GM23338 (cell line): ENCODE results near the gene GPR4. TPM values are rescaled to one million over a fixed set of nuclear protein-coding genes. Genes with fewer than 3 reads are reported as not detected.

Experiments used
- ATAC-seq: fragments of 200-7000 bp; cut with Tn5 transposase; 3 replicates; pipeline ENCODE4 v1.9.1; 2020
- DNase-seq: peaks from one replicate; pipeline ENCODE4 v3.0.0-alpha.2; 2015; ENCODE audit warnings: low spot score
- H2AFZ ChIP-seq: fragments of 200-600 bp; sonication (generic); 2 replicates; pipeline ENCODE4 v1.8.0; 2016; ENCODE audit warnings: antibody characterized with exemption, mild to moderate bottlenecking, moderate library complexity
- H3F3A ChIP-seq: fragments of 200-600 bp; sonication (generic); replicated peaks from 2 replicates; pipeline ENCODE4 v1.8.0; 2017; ENCODE audit warnings: antibody characterized with exemption, mixed run types, low read depth
- H3K27ac ChIP-seq: fragments of 200-600 bp; sonication (generic); 2 replicates; pipeline ENCODE4 v1.6.1; 2016; ENCODE audit warnings: low read depth
- H3K27me3 ChIP-seq: fragments of 200-600 bp; sonication (generic); 2 replicates; pipeline ENCODE4 v1.8.0; 2016; ENCODE audit warnings: mild to moderate bottlenecking, mixed run types, moderate library complexity; ENCODE audit not compliant: insufficient read depth
- H3K36me3 ChIP-seq: fragments of 200-600 bp; sonication (generic); 2 replicates; pipeline ENCODE4 v1.8.0; 2016; ENCODE audit warnings: mild to moderate bottlenecking; ENCODE audit not compliant: insufficient read depth
- H3K4me1 ChIP-seq: fragments of 200-600 bp; sonication (generic); 2 replicates; pipeline ENCODE4 v1.8.0; 2016; ENCODE audit warnings: mild to moderate bottlenecking, moderate library complexity; ENCODE audit not compliant: insufficient read depth
- H3K4me2 ChIP-seq: fragments of 200-600 bp; sonication (generic); 2 replicates; pipeline ENCODE4 v1.7.1; 2017; ENCODE audit warnings: mixed run types
- H3K4me3 ChIP-seq: fragments of 200-600 bp; sonication (generic); 2 replicates; pipeline ENCODE4 v1.6.1; 2016; ENCODE audit warnings: mixed run types
- H3K79me2 ChIP-seq: fragments of 200-600 bp; sonication (generic); replicated peaks from 2 replicates; pipeline ENCODE4 v1.8.0; 2017; ENCODE audit warnings: mild to moderate bottlenecking; ENCODE audit not compliant: insufficient read depth
- H3K9me2 ChIP-seq: fragments of 200-600 bp; sonication (generic); 2 replicates; pipeline ENCODE4 v1.8.0; 2017; ENCODE audit not compliant: insufficient read depth
- H4K20me1 ChIP-seq: fragments of 200-600 bp; sonication (generic); replicated peaks from 2 replicates; pipeline ENCODE4 v1.8.0; 2017; ENCODE audit warnings: mild to moderate bottlenecking; ENCODE audit not compliant: insufficient read depth
- H3K27ac Mint-ChIP-seq: 2 replicates; pipeline ENCODE4 v1.8.0; 2020; ENCODE audit warnings: inconsistent platforms, mild to moderate bottlenecking, moderate library complexity, mixed read lengths
- H3K27me3 Mint-ChIP-seq: 3 replicates; pipeline ENCODE4 v1.8.0; 2022; ENCODE audit warnings: low read depth, mild to moderate bottlenecking, moderate library complexity, mixed read lengths, inconsistent platforms; ENCODE audit not compliant: insufficient read depth, poor library complexity
- H3K36me3 Mint-ChIP-seq: 3 replicates; pipeline ENCODE4 v1.8.0; 2021; ENCODE audit warnings: low read depth, mild to moderate bottlenecking, inconsistent platforms, moderate library complexity, mixed read lengths
- H3K4me1 Mint-ChIP-seq: 3 replicates; pipeline ENCODE4 v1.8.0; 2020; ENCODE audit warnings: mild to moderate bottlenecking, inconsistent platforms, mixed read lengths
- H3K4me3 Mint-ChIP-seq: 3 replicates; pipeline ENCODE4 v1.8.0; 2021; ENCODE audit warnings: moderate library complexity, mild to moderate bottlenecking, inconsistent platforms, mixed read lengths
- H3K9me3 Mint-ChIP-seq: 3 replicates; pipeline ENCODE4 v1.8.0; 2020; ENCODE audit warnings: moderate library complexity, mild to moderate bottlenecking, inconsistent platforms, mixed read lengths
- CREB1 ChIP-seq: fragments of 250-450 bp; sonication (Bioruptor Pico); IDR thresholded peaks from 2 replicates; pipeline ENCODE4 v1.5.0; 2020; ENCODE audit warnings: low read depth, mild to moderate bottlenecking, moderate library complexity
- EZH2 ChIP-seq: fragments of 200-600 bp; sonication (generic); IDR thresholded peaks from one replicate; pipeline ENCODE4 v1.8.0; 2017; ENCODE audit warnings: antibody characterized with exemption, mild to moderate bottlenecking, low read depth; ENCODE audit not compliant: unreplicated experiment
- JUNB ChIP-seq: IDR thresholded peaks from one replicate; pipeline ENCODE4 v1.6.1; 2016; ENCODE audit warnings: antibody characterized with exemption; ENCODE audit not compliant: unreplicated experiment
- NANOG ChIP-seq: IDR thresholded peaks from 2 replicates; pipeline ENCODE4 v1.6.1; 2016; ENCODE audit warnings: antibody characterized with exemption, borderline replicate concordance
- POLR2AphosphoS5 ChIP-seq: IDR thresholded peaks from 2 replicates; pipeline ENCODE4 v1.6.1; 2016; ENCODE audit warnings: antibody characterized with exemption, low read depth
- REST ChIP-seq: IDR thresholded peaks from one replicate; pipeline ENCODE4 v1.6.1; 2018; ENCODE audit warnings: antibody characterized with exemption; ENCODE audit not compliant: unreplicated experiment
- ZNF331 ChIP-seq: fragments of 250-450 bp; sonication (Bioruptor Pico); IDR thresholded peaks from 2 replicates; pipeline ENCODE4 v1.5.0; 2020; ENCODE audit warnings: low read depth, mild to moderate bottlenecking, moderate library complexity
- polyA plus RNA-seq: library from polyadenylated mRNA; unstranded; fragments of >200 nt; fragmentation: Nextera tagmentation; extraction: Ambion mirVana; gene quantifications from 2 replicates; pipeline ENCODE4 v1.2.1, GENCODE V29; 2016
- total RNA-seq: library from RNA; depleted of rRNA; stranded (reverse); fragments of >200 nt; shearing (Covaris generic); gene quantifications from 2 replicates; pipeline ENCODE4 v1.2.3, GENCODE V29; 2014
- TF ChIP-seq, protein P1 (sequence below): IDR thresholded peaks from 2 replicates; pipeline ENCODE4 v1.6.1; 2016; ENCODE audit warnings: antibody characterized with exemption

The GPR4 gene
- total and polyA plus RNA-seq, 2 experiments from 2014 or later: 0.06 to 0.14 TPM

GRCh38 chr19:45584332-45585157 lies 17.5 kb downstream of the GPR4 start, which contains the start of gene OPA3:
Gene OPA3 (minus strand): TSS chr19:45584802. CDS start chr19:45584764, 38 bp downstream.
- H3K4me3 ChIP-seq: peak within 1 kb of the TSS; percentile 56
- H3K36me3 Mint-ChIP-seq: peaks cover 9% of the 10 kb centered on the region; the same call in 1 of the 3 replicates
- H4K20me1 ChIP-seq: no peaks in the 10 kb centered on the region; the same call in 1 of the 2 replicates
- DNase-seq (peak; percentile 100), ATAC-seq (peak; percentile 93)
- peak within 1 kb of the TSS; percentile 92 for H3K4me3 Mint-ChIP-seq
- H3K4me1 ChIP-seq: no peaks in the 10 kb centered on the region; the same call in 1 of the 2 replicates
- H3K27ac ChIP-seq: peak within 1 kb of the TSS; percentile 87
- H3K36me3 ChIP-seq: no peaks in the 10 kb centered on the region
- peaks cover 11% of the 10 kb centered on the region for H3F3A ChIP-seq
- TF ChIP-seq, protein P1, sequence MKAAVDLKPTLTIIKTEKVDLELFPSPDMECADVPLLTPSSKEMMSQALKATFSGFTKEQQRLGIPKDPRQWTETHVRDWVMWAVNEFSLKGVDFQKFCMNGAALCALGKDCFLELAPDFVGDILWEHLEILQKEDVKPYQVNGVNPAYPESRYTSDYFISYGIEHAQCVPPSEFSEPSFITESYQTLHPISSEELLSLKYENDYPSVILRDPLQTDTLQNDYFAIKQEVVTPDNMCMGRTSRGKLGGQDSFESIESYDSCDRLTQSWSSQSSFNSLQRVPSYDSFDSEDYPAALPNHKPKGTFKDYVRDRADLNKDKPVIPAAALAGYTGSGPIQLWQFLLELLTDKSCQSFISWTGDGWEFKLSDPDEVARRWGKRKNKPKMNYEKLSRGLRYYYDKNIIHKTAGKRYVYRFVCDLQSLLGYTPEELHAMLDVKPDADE: peak; percentile 73
- TF ChIP-seq POLR2AphosphoS5 (peak; percentile 79), CREB1 (peak; percentile 97), REST (no peak), ZNF331 (CRISPR knock-in tag) (no peak)
- peaks cover 12% of the 10 kb centered on the region for H3K79me2 ChIP-seq
- peak within 1 kb of the TSS; percentile 98 for H3K27ac Mint-ChIP-seq
- H2AFZ ChIP-seq: peak within 1 kb of the TSS; percentile 85
- H3K9me3 Mint-ChIP-seq: no peaks in the 10 kb centered on the region; the same call in 2 of the 3 replicates
- H3K9me2 ChIP-seq: no peaks in the 10 kb centered on the region
- H3K27me3 ChIP-seq: peaks cover 1% of the 10 kb centered on the region; the same call in 1 of the 2 replicates
- H3K4me1 Mint-ChIP-seq: peaks cover 6% of the 10 kb centered on the region
- peaks cover 17% of the 10 kb centered on the region for H3K27me3 Mint-ChIP-seq
- H3K4me2 ChIP-seq: peak within 1 kb of the TSS; percentile 83

DNA sequence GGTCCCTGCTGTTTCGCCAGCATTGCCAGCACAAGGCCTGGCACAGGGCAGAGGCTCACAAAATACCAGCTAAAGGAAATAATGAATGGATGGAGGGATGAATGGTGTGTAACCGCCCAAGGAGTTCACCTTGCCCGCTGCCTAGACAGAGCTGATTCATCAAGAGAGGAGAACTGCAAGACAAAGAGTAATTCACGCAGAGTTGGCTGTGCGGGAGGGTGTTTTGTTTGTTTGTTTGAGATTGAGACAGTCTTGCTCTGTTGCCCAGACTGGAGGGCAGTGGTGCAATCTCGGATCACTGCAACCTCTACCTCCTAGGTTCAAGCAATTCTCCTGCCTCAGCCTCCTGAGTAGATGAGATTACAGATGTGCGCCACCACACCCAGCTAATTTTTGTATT lies 20.4 kb downstream of the GPR4 start:
- H3K4me1 Mint-ChIP-seq: peaks cover 25% of the 10 kb centered on the region
- H3K36me3 Mint-ChIP-seq: peaks cover 9% of the 10 kb centered on the region; the same call in 1 of the 3 replicates
- ATAC-seq (no peak), DNase-seq (no peak)
- Histone ChIP-seq H3K27me3 (no peaks in the 10 kb centered on the region), H3K9me2 (no peaks in the 10 kb centered on the region), H3K4me2 (no peak overlapping the region), H3K36me3 (no peaks in the 10 kb centered on the region), H3K79me2 (peaks cover 24% of the 10 kb centered on the region), H3F3A (peaks cover 11% of the 10 kb centered on the region; the same call in 1 of the 2 replicates), H2AFZ (no peak overlapping the region), H3K27ac (no peak overlapping the region), H3K4me3 (no peak overlapping the region), H3K4me1 (peaks cover 18% of the 10 kb centered on the region), H4K20me1 (no peaks in the 10 kb centered on the region)
- H3K27me3 Mint-ChIP-seq: peaks cover 12% of the 10 kb centered on the region
- no peak overlapping the region for H3K4me3 Mint-ChIP-seq
- H3K9me3 Mint-ChIP-seq: no peaks in the 10 kb centered on the region; the same call in 2 of the 3 replicates
- H3K27ac Mint-ChIP-seq: no peak overlapping the region
- TF ChIP-seq REST (no peak), POLR2AphosphoS5 (no peak), ZNF331 (CRISPR knock-in tag) (no peak), NANOG (no peak), EZH2 (no peak), JUNB (no peak), CREB1 (no peak)
